KG1 (cell line): ENCODE measurements around the gene WDR6.

ENCODE experiments used
- DNase-seq: peaks from one replicate; lab custom pipeline; 2025; lab: John Stamatoyannopoulos, UW

WDR6 gene

GRCh38 chr3:49029563-49029884 lies 22.3 kb downstream of the WDR6 start:
- DNase-seq, result no peak

DNA sequence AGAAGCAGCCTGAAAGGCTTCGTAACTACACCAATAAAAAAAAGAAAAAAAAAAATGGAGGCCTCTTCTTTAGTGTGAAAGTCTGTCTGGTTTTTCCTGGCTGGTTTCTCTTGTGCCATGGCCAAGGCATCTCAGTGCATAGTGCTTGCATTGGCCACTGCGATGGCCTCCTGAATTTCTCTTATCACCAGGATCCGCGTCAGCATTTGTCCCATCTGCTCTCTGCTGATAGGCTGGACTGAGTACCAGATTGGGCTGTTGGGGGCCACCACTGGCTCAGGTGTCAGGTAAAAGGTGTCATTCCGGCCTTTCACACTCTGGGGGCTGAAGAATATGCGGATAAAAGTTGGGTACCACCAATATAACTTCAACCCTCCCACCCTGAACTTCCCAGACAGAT lies 23.1 kb downstream of the WDR6 start:
- no peak for DNase-seq

- DNase-seq, result no peak
Observed at GRCh38 chr3:49032646-49033304, 25.6 kb downstream of the WDR6 start.

DNA sequence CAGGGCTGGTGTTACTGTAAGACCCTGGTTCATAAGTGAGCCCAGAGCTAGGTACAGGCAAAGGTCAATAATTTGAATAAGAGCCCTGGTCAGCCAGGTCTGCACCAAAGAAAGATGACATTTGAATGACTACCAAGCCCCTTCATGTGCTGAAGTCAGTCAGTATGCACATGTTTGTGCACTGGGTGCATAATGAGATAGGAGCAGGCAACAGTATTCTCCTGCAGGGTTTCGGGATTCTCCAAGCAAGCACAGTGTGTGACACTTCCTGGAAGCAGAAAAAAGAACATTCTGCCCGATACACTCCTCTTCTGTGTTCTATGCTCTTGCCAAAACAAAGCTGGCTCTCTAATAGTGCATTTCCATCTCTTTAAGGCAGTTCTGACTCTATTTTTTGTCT lies 27.5 kb downstream of the WDR6 start:
- no peak for DNase-seq

GRCh38 chr3:49035281-49035680 lies 28.1 kb downstream of the WDR6 start:
- DNase-seq, result no peak

- DNase-seq, result no peak
Observed at GRCh38 chr3:49053543-49053942, 46.4 kb downstream of the WDR6 start.

- DNase-seq, result no peak
Observed at GRCh38 chr3:49054344-49054862, 47.2 kb downstream of the WDR6 start.

DNA sequence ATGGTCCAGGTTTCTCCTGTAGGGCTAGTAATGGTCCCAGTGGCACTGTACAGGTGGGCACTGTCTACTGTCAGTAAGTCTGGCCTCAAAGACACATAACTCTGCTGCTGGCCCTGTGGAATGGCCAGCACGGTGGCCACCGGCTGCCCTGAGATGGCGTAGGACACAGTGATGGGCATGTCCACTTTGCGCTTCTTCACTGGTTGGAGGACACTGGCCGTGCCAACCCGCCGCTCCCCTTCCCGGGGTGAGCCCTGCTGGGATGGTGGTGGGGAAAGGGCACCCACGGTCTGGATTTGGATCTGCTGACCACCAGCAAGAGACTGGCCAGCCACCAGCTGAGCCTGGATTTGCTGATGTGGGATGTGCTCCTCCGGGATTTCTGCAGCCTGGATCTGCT lies 50.1 kb downstream of the WDR6 start:
- no peak for DNase-seq

DNA sequence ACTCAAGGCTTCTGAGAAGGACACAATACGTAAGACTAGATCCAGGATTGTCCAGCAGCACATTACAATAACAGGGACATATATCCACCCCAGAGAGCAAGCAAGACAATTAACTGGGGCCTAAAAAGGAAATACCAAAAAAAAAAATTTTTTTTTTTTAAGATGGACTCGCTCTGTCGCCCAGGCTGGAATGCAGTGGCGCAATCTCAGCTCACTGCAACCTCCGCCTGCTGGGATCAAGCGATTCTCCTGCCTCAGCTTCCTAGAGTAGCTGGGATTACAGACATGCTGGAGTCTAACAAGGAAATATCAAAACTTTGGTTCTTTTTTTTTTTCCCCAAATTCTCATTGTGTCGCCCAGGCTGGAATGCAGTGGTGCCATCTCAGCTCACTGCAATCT lies 50.8 kb downstream of the WDR6 start:
- no peak for DNase-seq
